SH-SY5Y (cell line): ENCODE measurements around the gene CTTN.

Source experiments
- GATA2 ChIP-seq: IDR thresholded peaks from 2 replicates; pipeline ENCODE4 v1.6.1; 2011; ENCODE audit warnings: mild to moderate bottlenecking, low read depth, low read length
- GATA3 ChIP-seq: IDR thresholded peaks from 2 replicates; pipeline ENCODE4 v1.6.1; 2011; ENCODE audit warnings: low read depth, mild to moderate bottlenecking, low read length, moderate library complexity

DNA sequence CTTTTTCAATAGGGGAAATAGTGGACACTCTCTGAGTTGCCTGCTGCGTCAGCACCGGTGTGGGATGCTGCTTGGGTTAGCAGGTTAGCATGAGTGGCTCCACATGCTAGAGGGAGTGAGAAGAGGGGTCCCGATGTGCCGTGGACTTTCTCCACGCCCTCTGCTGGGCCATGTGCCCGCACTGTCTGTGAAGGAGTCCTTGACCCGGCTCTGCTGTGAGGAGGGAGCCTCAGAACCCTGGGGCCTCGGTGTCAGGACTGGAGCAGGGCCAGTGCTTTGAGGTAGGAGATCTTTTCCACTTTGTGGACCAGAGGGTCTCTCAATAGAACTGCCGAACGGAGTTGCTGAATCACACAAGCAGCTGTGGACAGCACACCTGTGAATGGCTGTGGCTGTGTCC is 14.8 kb downstream of the CTTN start:
- TF ChIP-seq GATA3 (no peak), GATA2 (no peak)
